ENCODE measurements around the gene RASL10B. TPM values are rescaled to one million over a fixed set of nuclear protein-coding genes. Genes with fewer than 3 reads are reported as not detected.

Gene RASL10B
- total RNA-seq, 2 donors from 2014 or later: 2.4 to 24.1 TPM

DNA sequence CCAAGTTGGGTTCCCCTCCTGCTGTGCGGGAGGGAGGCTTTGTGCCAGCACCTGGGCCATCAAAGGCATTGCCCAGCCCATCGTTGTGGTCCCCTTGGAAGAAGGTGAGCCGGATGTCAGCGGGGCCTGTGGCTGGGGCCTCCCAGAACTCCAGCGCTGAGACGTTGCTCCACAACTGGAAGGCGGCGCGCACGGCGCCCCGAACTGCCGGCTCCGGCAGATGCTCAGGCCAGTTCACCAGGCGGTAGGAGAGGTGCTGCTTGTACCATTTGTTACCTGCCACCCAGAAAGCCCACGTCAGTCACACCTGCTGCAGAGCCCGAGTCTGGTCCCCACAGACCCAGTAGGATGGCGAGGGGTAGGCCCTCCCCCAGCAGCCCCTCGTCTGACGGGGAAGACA is 41.7 kb downstream of the RASL10B start:
- Histone ChIP-seq H3K4me1 (ENCODE audit: control insufficient read depth in 1 of 2, low read depth in 2 of 2) (peaks cover 12 to 32% of the 10 kb centered on the region in 2 donors), H3K36me3 (no peaks in the 10 kb centered on the region), H3K27ac (peak overlapping the region; percentile 87 to 94), H3K4me3 (no peak overlapping the region), H3K27me3 (replicated peaks; ENCODE audit: insufficient read depth) (no peaks in the 10 kb centered on the region), H3K9me3 (no peaks in the 10 kb centered on the region)
- no peak for ATAC-seq (ENCODE audit: insufficient number of reproducible peaks, low FRiP score, low read depth)
- DNase-seq (ENCODE audit: low spot score): no peak
- TF ChIP-seq, protein P1, sequence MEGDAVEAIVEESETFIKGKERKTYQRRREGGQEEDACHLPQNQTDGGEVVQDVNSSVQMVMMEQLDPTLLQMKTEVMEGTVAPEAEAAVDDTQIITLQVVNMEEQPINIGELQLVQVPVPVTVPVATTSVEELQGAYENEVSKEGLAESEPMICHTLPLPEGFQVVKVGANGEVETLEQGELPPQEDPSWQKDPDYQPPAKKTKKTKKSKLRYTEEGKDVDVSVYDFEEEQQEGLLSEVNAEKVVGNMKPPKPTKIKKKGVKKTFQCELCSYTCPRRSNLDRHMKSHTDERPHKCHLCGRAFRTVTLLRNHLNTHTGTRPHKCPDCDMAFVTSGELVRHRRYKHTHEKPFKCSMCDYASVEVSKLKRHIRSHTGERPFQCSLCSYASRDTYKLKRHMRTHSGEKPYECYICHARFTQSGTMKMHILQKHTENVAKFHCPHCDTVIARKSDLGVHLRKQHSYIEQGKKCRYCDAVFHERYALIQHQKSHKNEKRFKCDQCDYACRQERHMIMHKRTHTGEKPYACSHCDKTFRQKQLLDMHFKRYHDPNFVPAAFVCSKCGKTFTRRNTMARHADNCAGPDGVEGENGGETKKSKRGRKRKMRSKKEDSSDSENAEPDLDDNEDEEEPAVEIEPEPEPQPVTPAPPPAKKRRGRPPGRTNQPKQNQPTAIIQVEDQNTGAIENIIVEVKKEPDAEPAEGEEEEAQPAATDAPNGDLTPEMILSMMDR (IDR thresholded peaks at IDR 0.05): no peak

DNA sequence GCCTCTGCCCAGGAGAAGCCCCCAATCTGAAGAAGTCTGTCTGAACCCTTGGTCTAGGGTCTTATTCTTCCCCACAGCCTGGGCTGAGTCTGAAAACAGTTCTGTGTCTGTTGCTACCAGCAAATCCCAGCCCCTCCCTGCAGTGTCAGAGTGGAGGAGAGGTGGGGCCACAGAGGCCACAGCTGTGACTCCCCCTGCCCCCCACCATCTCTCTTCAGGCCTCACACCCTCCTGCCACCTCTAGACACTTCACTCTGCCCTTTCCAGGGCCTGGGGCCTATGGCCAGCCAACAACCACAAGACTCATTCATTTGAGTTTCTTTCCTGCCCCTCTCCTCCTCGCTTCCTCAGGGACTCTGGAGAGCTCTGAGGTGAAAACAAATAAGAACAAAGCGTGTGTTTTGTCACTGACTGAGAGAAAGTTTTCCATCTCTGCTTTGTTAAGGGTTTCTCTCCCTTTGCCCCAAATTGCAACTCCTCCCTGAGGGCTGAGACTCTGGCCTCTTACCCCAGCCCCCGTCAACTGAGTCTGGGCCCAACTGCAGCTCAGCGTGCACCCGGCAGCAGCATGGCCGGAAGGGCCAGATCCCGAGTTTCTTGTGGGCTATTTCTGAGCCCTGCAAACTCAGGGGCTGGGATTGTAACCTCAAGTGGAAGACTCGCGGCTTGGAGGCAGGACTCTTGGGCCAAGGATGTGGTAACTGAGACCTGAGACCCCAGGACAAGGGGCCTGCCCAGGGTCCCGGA is 42.4 kb downstream of the RASL10B start:
- TF ChIP-seq, protein P1 (IDR thresholded peaks at IDR 0.05): no peak
- Histone ChIP-seq H3K4me3 (peak overlapping the region; percentile 58), H3K9me3 (no peaks in the 10 kb centered on the region), H3K4me1 (ENCODE audit: control insufficient read depth in 1 of 2, low read depth in 2 of 2) (peaks cover 12 to 32% of the 10 kb centered on the region in 2 donors), H3K36me3 (no peaks in the 10 kb centered on the region), H3K27ac (peak overlapping the region; percentile 87 to 94), H3K27me3 (replicated peaks; ENCODE audit: insufficient read depth) (no peaks in the 10 kb centered on the region)
- DNase-seq (ENCODE audit: low spot score): no peak
- ATAC-seq (ENCODE audit: insufficient number of reproducible peaks, low FRiP score, low read depth): no peak

DNA sequence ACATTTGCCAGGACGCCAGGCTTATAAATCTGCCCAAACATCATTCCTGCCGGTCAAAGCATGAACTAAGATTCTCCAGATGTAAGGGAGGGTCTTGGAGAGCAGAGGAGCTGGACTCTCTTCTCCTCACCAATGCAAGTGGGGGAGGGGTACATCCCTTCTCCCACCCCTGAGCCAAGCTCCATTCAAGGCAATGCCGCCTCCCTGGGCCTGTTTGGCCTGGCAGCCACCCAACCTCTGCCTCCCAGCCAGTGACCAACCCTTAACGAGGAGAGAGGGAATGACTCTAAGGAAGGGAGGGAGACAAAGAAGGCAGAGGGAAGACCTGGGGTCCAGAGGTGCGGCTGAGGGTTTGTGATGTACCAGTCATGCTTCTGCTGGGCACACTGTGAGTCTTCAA is 43.1 kb downstream of the RASL10B start:
- Histone ChIP-seq H3K27me3 (replicated peaks; ENCODE audit: insufficient read depth) (no peaks in the 10 kb centered on the region), H3K27ac (peak overlapping the region; percentile 87 to 94), H3K4me1 (ENCODE audit: control insufficient read depth in 1 of 2, low read depth in 2 of 2) (peaks cover 12 to 32% of the 10 kb centered on the region in 2 donors), H3K9me3 (no peaks in the 10 kb centered on the region), H3K4me3 (peak overlapping the region; percentile 58), H3K36me3 (no peaks in the 10 kb centered on the region)
- peak; percentile 50 for DNase-seq (ENCODE audit: low spot score)
- TF ChIP-seq, protein P1 (IDR thresholded peaks at IDR 0.05): no peak
- peak; percentile 75 for ATAC-seq (ENCODE audit: insufficient number of reproducible peaks, low FRiP score, low read depth)

- ATAC-seq (ENCODE audit: insufficient number of reproducible peaks, low FRiP score, low read depth): no peak
- Histone ChIP-seq H3K9me3 (no peaks in the 10 kb centered on the region), H3K4me1 (ENCODE audit: control insufficient read depth in 1 of 2, low read depth in 2 of 2) (peaks cover 12 to 32% of the 10 kb centered on the region in 2 donors), H3K36me3 (no peaks in the 10 kb centered on the region), H3K27ac (peak overlapping the region; percentile 87 to 94), H3K27me3 (replicated peaks; ENCODE audit: insufficient read depth) (no peaks in the 10 kb centered on the region), H3K4me3 (peak overlapping the region; percentile 58)
- TF ChIP-seq, protein P1 (IDR thresholded peaks at IDR 0.05): no peak
- DNase-seq (ENCODE audit: low spot score): no peak
These were observed 43.6 kb downstream of the RASL10B start for GRCh38 chr17:35775039-35775438.

DNA sequence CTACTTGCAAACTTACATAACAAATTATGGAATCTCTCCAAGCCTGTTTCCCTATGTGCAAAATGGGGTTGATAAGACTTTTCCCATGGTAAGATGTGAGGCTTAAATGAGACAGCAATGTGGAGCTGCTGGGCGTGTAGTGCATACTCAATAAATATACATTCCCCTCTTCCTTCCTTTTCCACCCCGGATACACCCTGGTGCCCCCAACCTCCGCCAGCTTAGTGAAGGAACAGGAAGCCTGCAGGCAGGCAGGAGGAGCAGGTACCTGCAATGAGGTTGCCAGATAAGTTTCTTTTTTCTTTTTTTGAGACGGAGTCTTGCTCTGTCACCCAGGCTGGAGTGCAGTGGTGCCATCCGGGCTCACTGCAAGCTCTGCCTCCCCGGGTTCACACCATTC is 44.1 kb downstream of the RASL10B start:
- peaks cover 12 to 32% of the 10 kb centered on the region in 2 donors for H3K4me1 ChIP-seq (ENCODE audit: control insufficient read depth in 1 of 2, low read depth in 2 of 2)
- no peak for ATAC-seq (ENCODE audit: insufficient number of reproducible peaks, low FRiP score, low read depth)
- DNase-seq (ENCODE audit: low spot score): no peak
- no peaks in the 10 kb centered on the region for H3K36me3 ChIP-seq
- no peaks in the 10 kb centered on the region for H3K9me3 ChIP-seq
- TF ChIP-seq, protein P1 (IDR thresholded peaks at IDR 0.05): no peak
- H3K27ac ChIP-seq: peak overlapping the region; percentile 87 to 94
- no peaks in the 10 kb centered on the region for H3K27me3 ChIP-seq (replicated peaks; ENCODE audit: insufficient read depth)
- peak overlapping the region; percentile 58 for H3K4me3 ChIP-seq
